ENCODE data around the gene GK2. TPM values are rescaled to one million over a fixed set of nuclear protein-coding genes. Genes with fewer than 3 reads are reported as not detected.

The GK2 gene
- total and polyA plus RNA-seq, 2 of the 4 experiments (the other 2 are of a cell fraction) = not detected

DNA sequence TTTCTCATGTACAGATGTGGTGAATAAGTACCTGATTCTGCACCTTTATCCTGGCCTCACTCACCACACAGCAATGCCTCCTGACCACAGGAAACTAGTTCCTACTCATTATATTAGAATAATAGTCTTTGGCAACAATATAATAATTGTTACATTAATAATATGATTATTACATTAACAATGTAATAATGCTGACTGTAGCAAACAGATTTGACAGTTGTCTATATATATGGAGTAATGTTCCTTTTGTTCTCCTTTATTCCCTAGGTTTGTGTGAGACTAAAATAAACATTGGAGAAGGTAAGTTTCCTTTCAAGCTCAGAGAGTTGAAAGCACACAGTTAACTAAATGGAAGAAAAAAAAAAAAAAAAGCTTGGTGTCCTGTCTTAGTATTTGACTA lies 41.6 kb downstream of the GK2 start:
- Histone ChIP-seq H2AK5ac (ENCODE audit: low read depth, low read length) (no peak overlapping the region), H4K20me1 (ENCODE audit: insufficient read depth, low read length) (no peaks in the 10 kb centered on the region), H2AK9ac (replicated peaks; ENCODE audit: low read depth, low read length, poor library complexity) (no peak overlapping the region), H3K79me1 (ENCODE audit: low read depth in 1 of 2, low read length in 2 of 2) (no peaks in the 10 kb centered on the region), H4K8ac (ENCODE audit: low read depth in 2 of 2, low read length in 2 of 2) (no peak overlapping the region), H3K56ac (ENCODE audit: extremely low read depth, insufficient read depth, low read length) (no peak overlapping the region), H3K4me3 (ENCODE audit: insufficient read depth, low read depth, low read length) (no peak overlapping the region), H3K9ac (ENCODE audit: low read depth, low read length) (no peak overlapping the region), H4K5ac (ENCODE audit: low read depth, low read length) (no peak overlapping the region), H2BK20ac (ENCODE audit: low read depth, low read length) (no peak overlapping the region), H3K27ac (ENCODE audit: insufficient read depth, low read length) (no peak overlapping the region), H3K23ac (ENCODE audit: low read depth, low read length) (no peak overlapping the region), H3K9me3 (ENCODE audit: control insufficient read depth, insufficient read depth, low read length) (no peaks in the 10 kb centered on the region), H3K14ac (replicated peaks; ENCODE audit: low read depth, low read length) (no peak overlapping the region), H2AFZ (replicated peaks; ENCODE audit: low read length, poor library complexity) (no peak overlapping the region), H3K9me1 (ENCODE audit: insufficient read depth, low read length) (no peaks in the 10 kb centered on the region), H4K91ac (ENCODE audit: insufficient read depth, low read depth, low read length) (no peak overlapping the region), H3K4me2 (ENCODE audit: low read depth, low read length) (no peak overlapping the region), H3K36me3 (ENCODE audit: control insufficient read depth, insufficient read depth, low read length) (no peaks in the 10 kb centered on the region), H3K4me1 (ENCODE audit: control insufficient read depth, insufficient read depth, low read length) (no peaks in the 10 kb centered on the region), H3K27me3 (ENCODE audit: control insufficient read depth, insufficient read depth, low read length) (no peaks in the 10 kb centered on the region), H3K4ac (ENCODE audit: low read depth, low read length) (no peak overlapping the region), H2BK5ac (ENCODE audit: low read depth, low read length, poor library complexity, severe bottlenecking) (no peak overlapping the region), H2BK15ac (ENCODE audit: low read depth, low read length) (no peak overlapping the region), H2BK120ac (ENCODE audit: low read depth, low read length) (no peak overlapping the region), H3K18ac (ENCODE audit: low read depth, low read length) (no peak overlapping the region)
- no peak for TF ChIP-seq RCOR1 (IDR thresholded peaks at IDR 0.05; ENCODE audit: insufficient replicate concordance, low read length)
- TF ChIP-seq MAZ (IDR thresholded peaks at IDR 0.05; ENCODE audit: borderline replicate concordance, low read depth, low read length) = no peak
- 0 out of 2 replicates have a peak, but pooled peaks have one; percentile 45 for TF ChIP-seq MAFK (IDR thresholded peaks at IDR 0.05; ENCODE audit: low read depth, low read length)
- TF ChIP-seq NFE2L2 (IDR thresholded peaks at IDR 0.05; ENCODE audit: low read depth, low read length) = no peak
- DNase-seq (no peak), ATAC-seq (ENCODE audit: low read depth) (no peak)
- ChIA-PET CTCF (interaction anchor here (0.6 kb wide), 1 partner anchor 375 kb away, joined by 4 read pairs; no protein-coding TSS in a partner anchor), POLR2A (ENCODE audit: unreplicated experiment) (no interaction called here)
- BruUV-seq (replicated peaks) = no TSS peak
- intact Hi-C loops (cut with micrococcal nuclease) (no loop called here), dilution Hi-C loops (cut with HindIII; ENCODE audit: low sequenced_read_pairs, unreplicated experiment) (no loop called here), in situ Hi-C loops (cut with MboI; ENCODE audit: low sequenced_read_pairs) (no loop called here)
